Measurements from ENCODE around the gene STK10.

The STK10 gene

GRCh38 chr5:172008689-172009141 lies 179.3 kb downstream of the STK10 start:
- no peak for DNase-seq (ENCODE audit: low read depth in 1 of 2, low spot score in 1 of 2)
- no peak for TF ChIP-seq GABPA (IDR thresholded peaks at IDR 0.05; ENCODE audit: low read depth)
- no peak for TF ChIP-seq REST (IDR thresholded peaks at IDR 0.05; ENCODE audit: insufficient replicate concordance, low read depth)
- no peak for TF ChIP-seq SPI1 (IDR thresholded peaks at IDR 0.05; ENCODE audit: borderline replicate concordance, low read depth)
- TF ChIP-seq POLR2AphosphoS5 (IDR thresholded peaks at IDR 0.05; ENCODE audit: low read depth) = no peak
- TF ChIP-seq, protein P1, sequence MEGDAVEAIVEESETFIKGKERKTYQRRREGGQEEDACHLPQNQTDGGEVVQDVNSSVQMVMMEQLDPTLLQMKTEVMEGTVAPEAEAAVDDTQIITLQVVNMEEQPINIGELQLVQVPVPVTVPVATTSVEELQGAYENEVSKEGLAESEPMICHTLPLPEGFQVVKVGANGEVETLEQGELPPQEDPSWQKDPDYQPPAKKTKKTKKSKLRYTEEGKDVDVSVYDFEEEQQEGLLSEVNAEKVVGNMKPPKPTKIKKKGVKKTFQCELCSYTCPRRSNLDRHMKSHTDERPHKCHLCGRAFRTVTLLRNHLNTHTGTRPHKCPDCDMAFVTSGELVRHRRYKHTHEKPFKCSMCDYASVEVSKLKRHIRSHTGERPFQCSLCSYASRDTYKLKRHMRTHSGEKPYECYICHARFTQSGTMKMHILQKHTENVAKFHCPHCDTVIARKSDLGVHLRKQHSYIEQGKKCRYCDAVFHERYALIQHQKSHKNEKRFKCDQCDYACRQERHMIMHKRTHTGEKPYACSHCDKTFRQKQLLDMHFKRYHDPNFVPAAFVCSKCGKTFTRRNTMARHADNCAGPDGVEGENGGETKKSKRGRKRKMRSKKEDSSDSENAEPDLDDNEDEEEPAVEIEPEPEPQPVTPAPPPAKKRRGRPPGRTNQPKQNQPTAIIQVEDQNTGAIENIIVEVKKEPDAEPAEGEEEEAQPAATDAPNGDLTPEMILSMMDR (IDR thresholded peaks at IDR 0.05; ENCODE audit: insufficient read depth, low read length) = no peak
- Histone ChIP-seq H3K27me3 (ENCODE audit: insufficient read depth, poor library complexity, severe bottlenecking) (no peaks in the 10 kb centered on the region), H3K4me3 (replicated peaks; ENCODE audit: insufficient read depth, low read length) (no peak overlapping the region), H3K27ac (replicated peaks) (no peak overlapping the region)

DNA sequence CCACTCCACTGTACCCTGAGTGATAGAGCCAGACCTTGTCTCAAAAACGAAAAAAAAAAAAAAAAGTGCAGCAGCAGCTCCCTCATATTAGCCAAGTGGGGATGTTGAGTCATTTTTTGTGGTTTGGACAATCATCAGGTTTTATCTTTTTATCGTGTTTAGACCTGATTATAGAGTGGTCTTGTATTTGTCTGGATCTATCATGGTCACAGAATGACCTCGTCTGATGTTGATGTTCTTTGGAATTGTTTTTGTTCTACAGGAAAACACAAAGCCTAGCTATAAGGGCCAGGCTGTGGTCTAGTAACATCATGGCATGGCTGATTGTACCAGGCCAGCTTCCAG lies 179.9 kb downstream of the STK10 start:
- no peak for TF ChIP-seq REST (IDR thresholded peaks at IDR 0.05; ENCODE audit: insufficient replicate concordance, low read depth)
- TF ChIP-seq, protein P1 (IDR thresholded peaks at IDR 0.05; ENCODE audit: insufficient read depth, low read length) = no peak
- TF ChIP-seq GABPA (IDR thresholded peaks at IDR 0.05; ENCODE audit: low read depth) = no peak
- no peak for TF ChIP-seq SPI1 (IDR thresholded peaks at IDR 0.05; ENCODE audit: borderline replicate concordance, low read depth)
- no peak for TF ChIP-seq POLR2AphosphoS5 (IDR thresholded peaks at IDR 0.05; ENCODE audit: low read depth)
- H3K27ac ChIP-seq (replicated peaks) = no peak overlapping the region
- no peaks in the 10 kb centered on the region for H3K27me3 ChIP-seq (ENCODE audit: insufficient read depth, poor library complexity, severe bottlenecking)
- DNase-seq (ENCODE audit: low read depth in 1 of 2, low spot score in 1 of 2) = no peak
- no peak overlapping the region for H3K4me3 ChIP-seq (replicated peaks; ENCODE audit: insufficient read depth, low read length)

DNA sequence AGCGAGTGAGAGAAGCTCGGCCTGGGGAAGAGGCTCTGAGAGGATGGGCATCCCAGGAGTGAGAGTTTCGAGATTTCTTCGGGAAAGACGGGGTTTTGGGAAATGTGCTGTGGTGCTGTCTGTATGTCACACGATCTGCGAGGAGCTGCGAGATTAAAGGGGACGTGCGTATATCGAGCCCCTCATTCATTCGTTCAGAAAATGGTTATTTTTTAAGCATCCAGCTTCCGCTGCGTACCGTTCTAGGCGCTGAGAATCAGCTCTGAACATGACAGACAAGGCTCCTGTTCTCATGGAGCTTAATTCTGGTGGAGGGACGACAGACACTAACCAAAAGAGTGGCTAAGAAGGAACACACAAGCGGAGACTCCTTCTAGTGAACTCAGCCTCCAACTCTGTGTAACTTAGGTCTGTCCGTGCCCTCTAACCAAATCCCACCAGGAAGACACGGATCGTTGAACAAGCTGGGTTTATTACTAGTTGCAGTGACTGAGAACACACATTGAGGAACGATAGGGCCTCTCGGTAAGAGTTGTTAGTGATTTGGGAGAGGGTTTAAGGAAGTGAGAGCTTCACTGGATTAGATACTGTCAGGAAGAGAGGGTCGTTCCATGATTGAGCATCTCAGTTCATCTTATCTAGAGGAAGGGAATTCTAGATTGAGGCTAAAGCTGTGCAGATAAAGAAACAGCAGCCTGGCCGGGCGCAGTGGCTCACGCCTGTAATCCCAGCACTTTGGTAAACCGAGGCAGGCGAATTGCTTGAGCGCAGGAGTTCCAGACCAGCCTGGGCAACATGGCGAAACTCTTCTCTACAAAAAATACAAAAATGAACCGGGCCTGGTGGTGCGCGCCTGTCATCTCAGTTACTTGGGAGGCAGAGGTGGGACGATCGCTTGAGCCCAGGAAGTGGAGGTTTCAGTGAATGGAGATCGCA lies 180.6 kb downstream of the STK10 start:
- Histone ChIP-seq H3K27ac (replicated peaks) (peak overlapping the region; percentile 99), H3K4me3 (replicated peaks; ENCODE audit: insufficient read depth, low read length) (peak overlapping the region; percentile 95), H3K27me3 (ENCODE audit: insufficient read depth, poor library complexity, severe bottlenecking) (no peaks in the 10 kb centered on the region)
- no peak for TF ChIP-seq GABPA (IDR thresholded peaks at IDR 0.05; ENCODE audit: low read depth)
- peak; percentile 6; the same call in 1 of the 2 replicates for TF ChIP-seq POLR2AphosphoS5 (IDR thresholded peaks at IDR 0.05; ENCODE audit: low read depth)
- TF ChIP-seq, protein P1 (IDR thresholded peaks at IDR 0.05; ENCODE audit: insufficient read depth, low read length) = no peak
- peak; percentile 27; the same call in 1 of the 2 replicates for TF ChIP-seq SPI1 (IDR thresholded peaks at IDR 0.05; ENCODE audit: borderline replicate concordance, low read depth)
- no peak for TF ChIP-seq REST (IDR thresholded peaks at IDR 0.05; ENCODE audit: insufficient replicate concordance, low read depth)
- peak in 1 of 2 experiments; percentile 20 for DNase-seq (ENCODE audit: low read depth in 1 of 2, low spot score in 1 of 2)
